Activated CD8-positive, alpha-beta memory T cell treated with anti-CD3 and anti-CD28 coated beads, Interleukin-2, amount 10 ng/mL, durations not matched to agents 7 days and 5 days (primary cell): ENCODE data around the gene PRPH. TPM values are rescaled to one million over a fixed set of nuclear protein-coding genes. Genes with fewer than 3 reads are reported as not detected.
"Not testable (repeated sequence)": the region's sequence is repeated elsewhere in the genome, so short reads cannot be mapped to it uniquely, and the experiment has no call there.

Experiments used
- ATAC-seq: fragments of 150-1000 bp; cut with Tn5 transposase; one replicate; pipeline ENCODE4 v1.10.0; 2021; ENCODE audit warnings: moderate library complexity
- CTCF ChIA-PET: fragments of 350-600 bp; sonication (Branson Sonifier 250); formaldehyde crosslinking; loops from one replicate; lab custom pipeline; 2021; ENCODE audit warnings: antibody characterized with exemption; lab: Charles Lee
- DNase-seq: peaks from one replicate; pipeline ENCODE4 v3.0.0-alpha.2; 2020
- H3K27ac Mint-ChIP-seq: one replicate; pipeline ENCODE4 v1.8.0; 2021; ENCODE audit warnings: mild to moderate bottlenecking, mixed read lengths
- H3K27me3 Mint-ChIP-seq: one replicate; pipeline ENCODE4 v1.8.0; 2021; ENCODE audit warnings: mixed read lengths
- H3K36me3 Mint-ChIP-seq: one replicate; pipeline ENCODE4 v1.8.0; 2021; ENCODE audit warnings: mild to moderate bottlenecking, mixed read lengths
- H3K4me1 Mint-ChIP-seq: one replicate; pipeline ENCODE4 v1.8.0; 2021; ENCODE audit warnings: mixed read lengths
- H3K4me3 Mint-ChIP-seq: one replicate; pipeline ENCODE4 v1.8.0; 2021; ENCODE audit warnings: mild to moderate bottlenecking, moderate library complexity, mixed read lengths
- H3K9me3 Mint-ChIP-seq: one replicate; pipeline ENCODE4 v1.8.0; 2022; ENCODE audit warnings: low read depth, mixed read lengths
- total RNA-seq, 2 experiments: library from RNA; stranded (reverse); gene quantifications; one replicate each; pipeline ENCODE4 v1.2.3, GENCODE V29; 2021

Gene PRPH
- total RNA-seq, 2 experiments from 2014 or later: 0.26 to 0.35 TPM

DNA sequence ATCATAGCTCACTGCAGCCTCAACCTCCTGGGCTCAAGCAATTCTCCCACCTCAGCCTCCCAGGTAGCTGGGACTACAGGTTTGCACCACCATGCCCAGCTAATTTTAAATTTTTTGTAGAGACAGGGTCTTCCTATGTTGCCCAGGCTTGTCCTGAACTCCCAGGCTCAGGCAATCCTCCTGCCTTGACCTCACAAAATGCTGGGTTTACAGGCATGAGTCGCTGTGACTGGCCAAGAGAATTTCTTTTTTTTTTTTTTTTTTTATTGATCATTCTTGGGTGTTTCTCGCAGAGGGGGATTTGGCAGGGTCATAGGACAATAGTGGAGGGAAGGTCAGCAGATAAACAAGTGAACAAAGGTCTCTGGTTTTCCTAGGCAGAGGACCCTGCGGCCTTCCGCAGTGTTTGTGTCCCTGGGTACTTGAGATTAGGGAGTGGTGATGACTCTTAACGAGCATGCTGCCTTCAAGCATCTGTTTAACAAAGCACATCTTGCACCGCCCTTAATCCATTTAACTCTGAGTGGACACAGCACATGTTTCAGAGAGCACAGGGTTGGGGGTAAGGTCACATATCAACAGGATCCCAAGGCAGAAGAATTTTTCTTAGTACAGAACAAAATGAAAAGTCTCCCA lies 12.1 kb upstream of the PRPH start:
- H3K36me3 Mint-ChIP-seq, ATAC-seq: not testable (repeated sequence)

DNA sequence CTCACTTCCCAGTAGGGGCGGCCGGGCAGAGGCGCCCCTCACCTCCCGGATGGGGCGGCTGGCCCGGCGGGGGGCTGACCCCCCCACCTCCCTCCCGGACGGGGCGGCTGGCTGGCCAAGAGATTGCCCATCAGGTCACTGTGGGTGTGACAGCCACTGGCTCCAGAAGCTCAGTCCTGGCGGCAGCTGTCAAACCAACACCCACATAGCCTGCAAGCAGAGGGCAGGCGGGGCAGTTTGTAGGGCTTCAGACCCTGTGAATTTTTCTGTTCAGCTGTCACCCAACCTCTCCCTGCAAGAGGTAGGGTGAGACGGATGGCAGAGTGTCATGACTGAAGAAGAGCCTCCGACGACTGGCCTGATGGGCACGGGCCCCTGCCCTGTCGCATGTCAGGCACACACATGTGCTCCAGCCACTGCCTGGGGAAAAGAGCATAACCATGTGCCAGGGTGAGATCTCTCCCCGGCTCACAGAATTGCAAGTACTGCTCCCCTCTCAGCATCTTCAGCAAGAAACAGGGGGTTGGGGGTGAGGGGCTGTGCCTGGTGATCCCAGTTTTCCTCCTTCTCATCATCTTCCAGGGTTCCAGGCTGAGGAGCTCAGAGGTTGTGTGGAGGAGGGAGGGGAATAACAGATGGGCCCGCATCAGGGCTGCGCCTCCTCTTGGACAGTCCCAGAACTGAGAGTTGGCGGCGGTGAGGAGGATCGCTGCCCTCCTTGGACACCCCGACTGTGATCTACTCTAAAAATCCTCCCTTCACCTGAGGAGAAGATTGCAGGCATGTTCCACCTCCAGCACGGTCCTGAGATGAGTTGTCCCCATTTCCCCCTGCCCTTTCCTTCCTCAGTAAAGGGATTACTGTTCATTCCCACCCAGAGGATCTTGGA lies 11.2 kb upstream of the PRPH start:
- H3K36me3 Mint-ChIP-seq: no peaks in the 10 kb centered on the region
- CTCF ChIA-PET: interaction anchor here (1.0 to 13.8 kb wide), 4 partner anchors 51 to 73 kb away, joined by 3 to 202 read pairs (median 16); partner anchors contain the start of genes C1QL4 and DNAJC22
- no peak overlapping the region for H3K27ac Mint-ChIP-seq
- H3K9me3 Mint-ChIP-seq: no peaks in the 10 kb centered on the region
- ATAC-seq (no peak), DNase-seq (no peak)
- H3K4me3 Mint-ChIP-seq: no peak overlapping the region
- H3K4me1 Mint-ChIP-seq: peaks cover 3% of the 10 kb centered on the region
- H3K27me3 Mint-ChIP-seq: peaks cover 39% of the 10 kb centered on the region

More for the DNA sequence above, 12.1 kb upstream of the PRPH start:
- H3K27ac Mint-ChIP-seq, H3K4me1 Mint-ChIP-seq, H3K4me3 Mint-ChIP-seq, H3K9me3 Mint-ChIP-seq, DNase-seq: not testable (repeated sequence)
- CTCF ChIA-PET: interaction anchor here (0.9 kb wide), 1 partner anchor 8 kb away, joined by 3 read pairs; no protein-coding TSS in a partner anchor
- peaks cover 33% of the 10 kb centered on the region for H3K27me3 Mint-ChIP-seq

DNA sequence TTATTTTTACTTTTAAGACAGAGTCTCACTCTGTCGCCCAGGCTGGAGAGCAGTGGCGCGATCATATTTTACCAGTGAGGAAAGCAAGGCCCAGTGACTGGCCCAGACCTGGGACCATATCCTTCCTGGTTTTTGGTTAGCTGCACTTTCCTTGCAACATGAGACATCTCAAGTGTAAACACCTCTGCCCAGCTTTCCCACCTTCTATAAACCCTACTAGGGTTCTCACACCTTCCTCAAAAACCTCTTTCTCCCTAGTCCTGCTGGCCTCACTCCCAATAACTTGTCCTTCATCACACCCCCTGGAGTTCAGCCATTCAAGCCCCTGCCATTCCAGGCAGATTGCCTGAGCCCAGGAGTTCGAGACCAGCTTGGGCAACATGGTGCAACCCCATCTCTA lies 10.3 kb upstream of the PRPH start:
- Mint-ChIP-seq H3K27me3 (peaks cover 38% of the 10 kb centered on the region), H3K9me3 (no peaks in the 10 kb centered on the region), H3K4me3 (no peak overlapping the region), H3K36me3 (no peaks in the 10 kb centered on the region), H3K4me1 (peaks cover 3% of the 10 kb centered on the region), H3K27ac (no peak overlapping the region)
- DNase-seq (no peak), ATAC-seq (no peak)
- CTCF ChIA-PET: interaction anchor here (1.3 to 13.8 kb wide), 6 partner anchors 12 to 66 kb away, joined by 3 to 202 read pairs (median 8); partner anchors contain the start of genes C1QL4 and DNAJC22

- DNase-seq: no peak
- ATAC-seq: no peak
- Mint-ChIP-seq H3K4me3 (no peak overlapping the region), H3K27ac (no peak overlapping the region), H3K27me3 (peaks cover 36% of the 10 kb centered on the region), H3K9me3 (no peaks in the 10 kb centered on the region), H3K4me1 (peaks cover 3% of the 10 kb centered on the region), H3K36me3 (no peaks in the 10 kb centered on the region)
- CTCF ChIA-PET: interaction anchor here (1.2 to 13.8 kb wide), 11 partner anchors 9 to 335 kb away, joined by 4 to 202 read pairs (median 25); partner anchors contain the start of genes C1QL4, DNAJC22, PRPF40B and TROAP
These were observed 7.1 kb upstream of the PRPH start for GRCh38 chr12:49287876-49288275.

- Mint-ChIP-seq H3K27me3 (peaks cover 41% of the 10 kb centered on the region), H3K4me1 (peaks cover 3% of the 10 kb centered on the region), H3K9me3 (no peaks in the 10 kb centered on the region), H3K4me3 (no peak overlapping the region), H3K27ac (no peak overlapping the region), H3K36me3 (no peaks in the 10 kb centered on the region)
- CTCF ChIA-PET: interaction anchor here (0.7 to 13.8 kb wide), 22 partner anchors 9 to 335 kb away, joined by 3 to 202 read pairs (median 4); partner anchors contain the start of genes C1QL4, DNAJC22, PRPF40B and RHEBL1
- DNase-seq (peak; percentile 84), ATAC-seq (peak; percentile 70)
These were observed 6.5 kb upstream of the PRPH start for GRCh38 chr12:49288412-49288853.

DNA sequence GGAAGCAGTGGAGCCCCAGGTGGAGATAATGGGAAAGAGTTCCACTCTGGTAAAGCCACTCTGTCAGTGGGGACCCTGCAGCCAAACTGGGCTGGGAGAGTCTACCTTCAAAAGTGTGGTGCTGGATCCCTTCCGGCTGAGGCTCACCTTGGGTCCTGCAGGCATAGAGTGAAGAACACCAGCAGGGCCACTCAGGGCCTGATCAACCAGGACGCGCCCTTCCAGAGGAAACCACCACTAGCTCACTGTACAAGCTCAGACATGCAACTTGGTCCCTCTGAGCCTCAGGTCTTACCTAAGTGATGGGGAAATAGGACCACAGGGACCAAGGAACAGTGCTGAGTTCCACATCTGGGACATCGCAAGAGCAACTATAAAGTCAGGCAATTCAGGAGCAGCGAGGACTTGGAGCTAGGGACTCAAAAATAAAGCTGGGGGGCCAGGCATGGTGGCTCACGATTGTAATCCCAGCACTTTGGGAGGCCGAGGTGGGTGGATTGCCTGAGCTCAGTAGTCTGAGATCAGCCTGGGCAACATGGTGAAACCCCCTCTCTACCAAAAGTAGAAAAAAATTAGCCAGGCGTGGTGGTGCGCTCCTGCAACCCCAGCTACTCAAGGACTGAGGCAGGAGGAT lies 5.9 kb upstream of the PRPH start:
- CTCF ChIA-PET: interaction anchor here (0.7 to 13.8 kb wide), 23 partner anchors 8 to 334 kb away, joined by 3 to 202 read pairs (median 4); partner anchors contain the start of genes C1QL4, DNAJC22, PRPF40B and RHEBL1
- Mint-ChIP-seq H3K36me3 (no peaks in the 10 kb centered on the region), H3K4me3 (no peak overlapping the region), H3K9me3 (no peaks in the 10 kb centered on the region), H3K27ac (no peak overlapping the region), H3K27me3 (peaks cover 45% of the 10 kb centered on the region), H3K4me1 (peaks cover 3% of the 10 kb centered on the region)
- ATAC-seq: no peak
- no peak for DNase-seq

DNA sequence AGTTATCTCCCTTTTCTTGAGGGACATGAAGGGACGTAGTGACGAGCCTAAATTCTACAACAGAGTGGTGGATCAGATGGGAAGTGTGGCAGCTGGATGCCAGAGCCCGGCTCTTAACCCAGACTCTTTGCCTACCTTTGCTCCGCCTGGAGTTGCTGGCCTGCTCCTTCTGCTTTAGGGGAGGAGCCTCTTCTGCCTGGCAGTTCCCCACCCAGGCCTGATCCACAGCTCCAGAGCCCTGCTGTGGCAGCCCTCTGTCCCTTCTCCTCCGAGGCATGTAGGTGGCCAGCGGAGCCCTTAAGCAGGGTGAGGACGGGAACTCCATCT lies 2.3 kb upstream of the PRPH start:
- CTCF ChIA-PET: interaction anchor here (1.0 to 13.8 kb wide), 6 partner anchors 42 to 221 kb away, joined by 3 to 202 read pairs (median 39); partner anchors contain the start of genes C1QL4 and DNAJC22
- DNase-seq (no peak), ATAC-seq (no peak)
- peaks cover 59% of the 10 kb centered on the region for H3K27me3 Mint-ChIP-seq
- H3K36me3 Mint-ChIP-seq: no peaks in the 10 kb centered on the region
- no peak overlapping the region for H3K4me3 Mint-ChIP-seq
- H3K9me3 Mint-ChIP-seq: no peaks in the 10 kb centered on the region
- no peak overlapping the region for H3K27ac Mint-ChIP-seq
- H3K4me1 Mint-ChIP-seq: peaks cover 16% of the 10 kb centered on the region

DNA sequence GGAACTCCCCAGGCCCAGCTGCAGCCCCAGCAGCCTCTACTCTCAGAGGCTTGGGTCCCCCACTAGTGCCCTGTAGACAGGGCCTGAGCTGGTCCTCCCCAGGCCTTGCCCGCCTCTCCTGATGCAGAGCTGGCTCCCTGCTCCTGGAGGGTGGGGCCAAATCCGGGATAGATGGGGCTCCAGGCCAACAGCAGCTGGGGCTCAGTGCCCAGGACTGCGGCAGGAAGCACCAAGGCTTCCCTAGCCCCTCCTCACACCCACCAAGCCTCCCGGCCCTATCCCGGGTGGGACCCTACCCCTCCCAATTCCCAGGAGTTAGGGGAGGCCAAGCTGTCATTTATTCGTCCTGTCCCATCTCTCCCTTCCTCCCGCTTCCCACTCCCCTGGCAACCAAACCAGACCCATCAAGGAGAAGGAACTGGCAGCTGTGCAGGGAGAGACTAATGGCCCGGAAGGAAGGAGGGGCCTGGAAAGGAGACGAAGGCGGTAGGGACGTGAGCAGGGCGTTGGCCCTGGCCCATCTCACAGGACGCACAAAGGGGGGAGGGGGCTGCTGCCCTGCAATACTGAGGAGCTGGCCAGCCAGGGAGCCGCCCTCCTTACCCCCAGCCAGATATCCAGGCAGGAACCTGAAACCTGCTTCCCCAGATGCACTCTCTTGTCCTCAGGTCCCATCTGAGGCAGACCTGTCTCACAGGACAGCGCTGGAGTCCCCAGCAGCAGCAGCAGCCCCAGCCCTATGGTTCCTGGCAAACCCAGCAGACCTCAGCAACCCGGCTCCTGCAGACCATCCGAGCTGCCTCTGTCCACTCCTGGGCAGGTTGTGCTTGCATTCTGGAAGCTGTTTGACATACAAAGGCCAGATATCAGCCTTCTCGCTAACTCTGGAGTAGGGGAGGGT lies 1.6 kb upstream of the PRPH start:
- no peak for ATAC-seq
- no peak overlapping the region for H3K27ac Mint-ChIP-seq
- H3K9me3 Mint-ChIP-seq: no peaks in the 10 kb centered on the region
- peaks cover 17% of the 10 kb centered on the region for H3K4me1 Mint-ChIP-seq
- H3K4me3 Mint-ChIP-seq: no peak overlapping the region
- peaks cover 59% of the 10 kb centered on the region for H3K27me3 Mint-ChIP-seq
- CTCF ChIA-PET: interaction anchor here (1.0 to 13.8 kb wide), 7 partner anchors 29 to 220 kb away, joined by 3 to 202 read pairs (median 35); partner anchors contain the start of genes C1QL4, DNAJC22 and TROAP
- no peak for DNase-seq
- H3K36me3 Mint-ChIP-seq: no peaks in the 10 kb centered on the region

- no peak overlapping the region for H3K27ac Mint-ChIP-seq
- CTCF ChIA-PET: interaction anchor here (0.8 to 13.8 kb wide), 15 partner anchors 11 to 220 kb away, joined by 3 to 202 read pairs (median 13); partner anchors contain the start of genes C1QL4, DNAJC22 and TROAP
- no peak for ATAC-seq
- H3K27me3 Mint-ChIP-seq: peaks cover 63% of the 10 kb centered on the region
- H3K4me3 Mint-ChIP-seq: no peak overlapping the region
- no peak for DNase-seq
- H3K9me3 Mint-ChIP-seq: no peaks in the 10 kb centered on the region
- H3K36me3 Mint-ChIP-seq: no peaks in the 10 kb centered on the region
- H3K4me1 Mint-ChIP-seq: peaks cover 17% of the 10 kb centered on the region
These were observed 702 bp upstream of the PRPH start for GRCh38 chr12:49294086-49294803.

GRCh38 chr12:49294804-49295081 lies 204 bp upstream of the PRPH start:
- no peaks in the 10 kb centered on the region for H3K36me3 Mint-ChIP-seq
- H3K27ac Mint-ChIP-seq: no peak overlapping the region
- CTCF ChIA-PET: interaction anchor here (0.6 to 13.8 kb wide), 15 partner anchors 10 to 219 kb away, joined by 3 to 202 read pairs (median 8); partner anchors contain the start of genes C1QL4, DNAJC22 and TROAP
- H3K4me3 Mint-ChIP-seq: no peak overlapping the region
- ATAC-seq (no peak), DNase-seq (no peak)
- H3K27me3 Mint-ChIP-seq: peaks cover 63% of the 10 kb centered on the region
- H3K9me3 Mint-ChIP-seq: no peaks in the 10 kb centered on the region
- peaks cover 17% of the 10 kb centered on the region for H3K4me1 Mint-ChIP-seq

GRCh38 chr12:49296034-49296835 lies 1.3 kb downstream of the PRPH start:
- Mint-ChIP-seq H3K36me3 (no peaks in the 10 kb centered on the region), H3K9me3 (no peaks in the 10 kb centered on the region), H3K27me3 (peaks cover 63% of the 10 kb centered on the region), H3K27ac (no peak overlapping the region), H3K4me3 (peak overlapping the region; percentile 67), H3K4me1 (peaks cover 20% of the 10 kb centered on the region)
- ATAC-seq: peak; percentile 71
- CTCF ChIA-PET: interaction anchor here (0.6 to 13.8 kb wide), 30 partner anchors 8 to 408 kb away, joined by 3 to 202 read pairs (median 5); partner anchors contain the start of genes C1QL4, DNAJC22 and TROAP
- DNase-seq: peak; percentile 77
